Skeletal muscle satellite cell (primary cell): Measurements from ENCODE around the gene SH3BP5.
A peak's percentile ranks its signal among the peaks of the same experiment; 100 is the strongest.

Experiments
- H3K27me3 ChIP-seq: 2 replicates; pipeline ENCODE4 v1.7.0; 2013; ENCODE audit warnings: low read length; ENCODE audit not compliant: control insufficient read depth, insufficient read depth
- H3K36me3 ChIP-seq: 2 replicates; pipeline ENCODE4 v1.7.0; 2013; ENCODE audit warnings: mild to moderate bottlenecking, control low read depth, low read length; ENCODE audit not compliant: insufficient read depth
- H3K4me1 ChIP-seq: 2 replicates; pipeline ENCODE4 v1.7.0; 2013; ENCODE audit warnings: low read length; ENCODE audit not compliant: control insufficient read depth, insufficient read depth
- H3K4me2 ChIP-seq: 2 replicates; pipeline ENCODE4 v1.7.0; 2013; ENCODE audit warnings: mild to moderate bottlenecking, low read length
- H3K4me3 ChIP-seq: 2 replicates; pipeline ENCODE4 v1.7.0; 2013; ENCODE audit warnings: low read length
- H3K9ac ChIP-seq: 2 replicates; pipeline ENCODE4 v1.7.0; 2013; ENCODE audit warnings: mild to moderate bottlenecking, low read depth, low read length, moderate library complexity
- H3K9me3 ChIP-seq: replicated peaks from 2 replicates; pipeline ENCODE4 v1.7.0; 2013; ENCODE audit warnings: mild to moderate bottlenecking, control low read depth, low read length

SH3BP5 gene

DNA sequence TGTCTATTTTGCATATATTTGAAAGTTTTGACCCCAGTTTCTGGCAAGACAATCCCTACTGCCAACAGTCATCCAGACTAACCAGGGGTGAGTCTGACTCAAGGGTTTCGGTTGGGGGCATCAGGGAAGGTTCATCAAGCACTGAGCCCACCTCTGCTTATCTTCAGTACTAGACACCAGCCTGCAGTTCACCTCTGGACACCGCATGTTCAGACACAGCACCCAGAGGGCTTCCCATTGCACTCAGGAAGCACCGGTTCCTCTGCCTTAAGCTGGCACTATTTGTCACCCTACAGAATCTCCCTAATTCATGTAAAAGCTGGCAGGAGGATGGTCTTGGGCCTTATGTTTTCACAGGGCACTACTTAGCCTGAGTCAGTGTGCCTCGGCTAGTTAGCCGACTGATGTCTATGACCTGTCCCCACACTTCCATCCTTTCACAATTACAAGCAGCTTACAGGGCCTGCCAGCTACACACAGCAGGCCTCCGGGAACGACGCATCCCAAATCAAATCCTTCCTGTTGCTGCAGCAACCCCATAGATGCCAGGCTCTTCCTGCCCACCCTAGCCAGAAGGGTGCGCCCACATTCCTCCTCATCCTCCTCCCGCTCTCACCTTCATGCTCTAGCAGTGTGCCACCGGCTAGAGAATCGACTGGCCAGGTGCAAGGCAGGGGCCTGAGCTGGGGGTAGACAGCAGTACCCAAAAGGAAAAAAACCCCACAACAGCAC, 52.5 kb downstream of the SH3BP5 start:
- H3K4me2 ChIP-seq, result no peak overlapping the region
- no peaks in the 10 kb centered on the region for H3K36me3 ChIP-seq
- no peaks in the 10 kb centered on the region for H3K27me3 ChIP-seq
- H3K4me3 ChIP-seq, result no peak overlapping the region
- no peaks in the 10 kb centered on the region for H3K9me3 ChIP-seq
- H3K9ac ChIP-seq, result no peak overlapping the region
- H3K4me1 ChIP-seq, result no peaks in the 10 kb centered on the region

DNA sequence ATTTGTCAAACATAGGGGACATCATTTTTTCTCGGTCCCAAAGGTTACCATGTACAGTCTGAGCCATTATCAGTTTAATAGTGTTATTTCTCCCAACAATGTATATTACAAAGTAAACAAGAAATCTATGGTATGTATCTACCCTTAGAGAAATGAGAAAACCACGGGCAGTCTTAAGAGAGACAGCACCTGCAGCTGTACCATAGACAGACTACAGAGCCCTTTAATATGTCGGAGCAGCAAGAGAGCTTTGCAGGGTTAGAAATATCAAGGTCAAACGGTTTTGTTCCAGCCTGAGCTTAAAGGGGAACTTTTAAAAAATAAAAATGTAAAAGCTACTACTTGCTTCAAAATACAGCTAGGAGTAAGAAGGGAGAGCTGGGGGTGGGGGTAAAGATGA, 53.2 kb downstream of the SH3BP5 start:
- Histone ChIP-seq H3K4me3 (no peak overlapping the region), H3K4me2 (no peak overlapping the region), H3K9ac (no peak overlapping the region), H3K4me1 (no peaks in the 10 kb centered on the region), H3K36me3 (no peaks in the 10 kb centered on the region), H3K9me3 (no peaks in the 10 kb centered on the region), H3K27me3 (no peaks in the 10 kb centered on the region)

DNA sequence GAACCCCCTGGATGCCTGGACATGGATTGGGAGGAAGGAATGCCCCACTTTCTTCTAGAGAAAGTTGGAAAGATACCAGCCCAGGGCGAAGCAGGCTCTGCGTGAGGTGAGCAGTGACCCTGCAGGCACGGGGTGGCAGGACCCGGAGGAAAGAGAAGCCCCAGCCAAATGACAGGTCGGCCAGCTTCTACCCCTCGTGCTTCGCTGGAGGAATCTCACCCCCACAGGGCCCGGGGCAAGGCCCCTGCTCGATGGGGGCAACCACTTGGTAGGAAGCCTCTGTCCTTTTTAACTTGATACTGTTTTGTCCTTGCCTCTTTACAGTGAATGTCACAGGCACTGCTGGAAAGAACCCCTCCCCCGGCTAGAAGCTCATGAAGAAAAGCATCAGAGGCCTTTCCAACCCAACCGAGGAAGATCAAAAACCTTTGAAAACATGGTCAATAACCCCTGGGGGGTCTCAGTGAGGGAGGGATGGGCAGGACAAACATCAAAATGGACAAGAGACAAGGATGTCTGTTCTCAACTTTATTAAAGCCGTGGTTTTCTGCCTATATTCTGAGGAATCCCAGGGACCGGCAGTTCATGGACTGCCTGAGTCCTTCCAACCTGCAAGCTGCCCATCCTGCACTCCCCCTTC, 54.4 kb downstream of the SH3BP5 start:
- Histone ChIP-seq H3K4me2 (no peak overlapping the region), H3K27me3 (no peaks in the 10 kb centered on the region), H3K4me3 (no peak overlapping the region), H3K36me3 (no peaks in the 10 kb centered on the region), H3K4me1 (no peaks in the 10 kb centered on the region), H3K9ac (no peak overlapping the region), H3K9me3 (no peaks in the 10 kb centered on the region)

DNA sequence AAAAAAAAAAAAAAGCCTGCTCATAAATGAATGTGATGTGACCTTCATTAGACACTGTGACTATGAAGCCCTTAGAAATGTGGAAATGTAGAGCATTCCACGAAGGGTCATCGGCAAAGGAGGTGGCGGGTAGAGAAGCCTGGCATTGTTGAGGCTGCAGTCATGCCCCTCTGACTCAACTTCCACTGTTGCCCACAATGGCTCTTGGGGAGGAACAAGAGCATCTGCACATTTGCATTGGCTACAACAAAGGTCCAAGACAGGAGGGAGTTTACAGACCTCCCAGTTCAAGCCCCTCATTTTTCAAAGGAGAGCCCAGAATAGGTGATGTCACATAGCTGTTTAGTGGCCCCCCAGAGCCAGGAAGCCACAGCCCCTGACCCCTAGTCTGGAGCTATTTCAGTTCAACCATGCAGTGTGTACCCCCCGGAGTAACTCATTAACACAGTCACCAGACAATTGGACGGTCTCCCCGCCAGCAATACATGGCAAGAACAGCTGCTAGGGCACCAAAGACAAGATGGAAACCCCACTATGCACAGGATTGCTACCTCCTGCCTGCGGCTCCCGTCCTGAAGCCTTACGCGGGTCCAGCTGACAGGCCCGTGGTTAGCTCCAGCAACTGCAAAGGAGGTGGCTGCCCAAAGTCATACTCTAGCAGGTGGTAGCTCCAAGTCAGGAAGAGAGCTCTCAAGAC, 56.2 kb downstream of the SH3BP5 start:
- H3K4me2 ChIP-seq, result no peak overlapping the region
- H3K9ac ChIP-seq, result no peak overlapping the region
- H3K9me3 ChIP-seq, result no peaks in the 10 kb centered on the region
- H3K4me1 ChIP-seq, result no peaks in the 10 kb centered on the region
- H3K36me3 ChIP-seq, result no peaks in the 10 kb centered on the region
- H3K4me3 ChIP-seq, result no peak overlapping the region
- no peaks in the 10 kb centered on the region for H3K27me3 ChIP-seq

DNA sequence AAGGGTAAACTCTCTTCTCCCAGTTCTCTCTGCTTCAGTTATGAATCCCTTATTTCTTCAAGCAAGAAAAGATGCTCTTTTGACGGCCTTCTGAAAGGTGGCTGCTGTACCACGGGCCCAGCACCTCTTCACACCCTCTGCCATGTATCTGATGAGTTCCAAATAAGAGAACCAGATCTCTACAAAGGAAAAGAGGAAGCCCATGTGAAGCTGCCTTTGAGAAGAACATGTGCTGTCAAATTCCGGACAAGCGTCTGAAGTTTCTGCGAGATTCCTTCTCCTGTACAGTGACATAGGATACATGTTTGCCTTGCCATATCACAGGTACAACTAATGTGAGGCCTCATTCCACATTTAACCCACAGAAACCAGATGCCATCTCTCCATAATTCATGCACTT, 59.2 kb downstream of the SH3BP5 start:
- Histone ChIP-seq H3K36me3 (no peaks in the 10 kb centered on the region), H3K4me2 (no peak overlapping the region), H3K9me3 (no peaks in the 10 kb centered on the region), H3K4me1 (peaks cover 16% of the 10 kb centered on the region), H3K9ac (no peak overlapping the region), H3K4me3 (no peak overlapping the region), H3K27me3 (no peaks in the 10 kb centered on the region)

DNA sequence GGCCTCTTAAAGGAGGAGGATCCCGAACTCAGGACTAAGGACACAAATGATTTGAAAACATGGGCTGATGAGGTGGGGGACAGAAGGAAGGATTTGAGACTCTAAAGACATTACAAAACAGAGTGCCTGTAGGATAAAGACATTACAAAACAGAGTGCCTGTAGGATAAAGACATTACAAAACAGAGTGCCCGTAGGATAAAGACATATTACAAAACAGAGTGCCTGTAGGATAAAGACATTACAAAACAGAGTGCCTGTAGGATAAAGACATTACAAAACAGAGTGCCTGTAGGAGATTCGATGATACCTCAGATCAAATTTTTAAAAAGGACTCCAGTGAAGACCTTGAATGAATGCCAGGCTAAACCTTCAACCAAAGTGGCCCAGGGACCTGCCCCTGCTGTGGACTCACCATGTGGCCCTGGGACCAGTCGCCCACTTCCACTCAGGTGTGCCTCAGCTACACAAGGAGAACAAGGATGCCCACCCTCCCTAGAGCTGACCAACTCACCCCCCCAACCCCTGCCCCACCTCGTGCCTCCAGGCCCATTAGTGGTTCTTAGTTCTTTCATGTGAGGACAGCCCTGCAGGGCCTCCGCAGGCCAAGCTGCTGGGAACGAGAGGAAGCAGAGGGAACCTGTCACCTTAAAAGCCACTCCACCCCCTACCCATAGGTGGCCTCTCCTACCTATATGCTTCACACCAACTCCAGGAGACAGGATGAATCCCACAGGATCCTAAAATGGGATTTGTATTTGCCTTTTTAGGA, 59.8 kb downstream of the SH3BP5 start:
- no peak overlapping the region for H3K9ac ChIP-seq
- H3K4me3 ChIP-seq, result no peak overlapping the region
- H3K27me3 ChIP-seq, result no peaks in the 10 kb centered on the region
- no peak overlapping the region for H3K4me2 ChIP-seq
- H3K36me3 ChIP-seq, result no peaks in the 10 kb centered on the region
- H3K4me1 ChIP-seq, result peaks cover 16% of the 10 kb centered on the region
- no peaks in the 10 kb centered on the region for H3K9me3 ChIP-seq

DNA sequence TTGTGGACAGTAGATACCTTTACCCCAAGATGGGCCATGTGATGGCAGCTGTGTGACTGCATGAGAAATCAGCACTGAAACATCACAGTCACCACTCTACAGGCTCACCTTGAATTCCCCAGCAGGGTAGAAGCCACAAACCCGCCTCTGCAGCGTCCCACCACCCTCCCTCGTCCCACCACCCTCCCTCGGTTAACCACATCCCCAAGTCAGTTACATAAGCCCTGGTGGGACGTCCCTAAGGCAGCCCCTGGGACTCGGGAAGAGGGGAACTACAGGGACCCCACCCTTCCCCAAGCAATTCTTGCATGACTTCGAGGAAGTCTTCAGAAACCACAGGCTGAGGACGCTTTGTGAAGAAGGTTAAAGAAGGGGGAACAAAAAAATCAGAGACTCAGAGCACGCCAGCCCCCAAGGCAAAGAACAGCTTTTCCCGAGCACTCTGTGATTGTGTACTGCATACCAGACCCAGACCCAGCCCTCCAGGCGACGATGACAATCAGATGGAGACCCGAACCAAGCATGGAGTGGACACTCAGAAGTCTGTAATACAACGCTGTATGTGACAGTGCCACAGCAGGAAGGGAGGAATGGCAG, 60.5 kb downstream of the SH3BP5 start:
- Histone ChIP-seq H3K4me2 (no peak overlapping the region), H3K36me3 (no peaks in the 10 kb centered on the region), H3K27me3 (no peaks in the 10 kb centered on the region), H3K9ac (no peak overlapping the region), H3K9me3 (no peaks in the 10 kb centered on the region), H3K4me3 (no peak overlapping the region), H3K4me1 (peaks cover 16% of the 10 kb centered on the region)

DNA sequence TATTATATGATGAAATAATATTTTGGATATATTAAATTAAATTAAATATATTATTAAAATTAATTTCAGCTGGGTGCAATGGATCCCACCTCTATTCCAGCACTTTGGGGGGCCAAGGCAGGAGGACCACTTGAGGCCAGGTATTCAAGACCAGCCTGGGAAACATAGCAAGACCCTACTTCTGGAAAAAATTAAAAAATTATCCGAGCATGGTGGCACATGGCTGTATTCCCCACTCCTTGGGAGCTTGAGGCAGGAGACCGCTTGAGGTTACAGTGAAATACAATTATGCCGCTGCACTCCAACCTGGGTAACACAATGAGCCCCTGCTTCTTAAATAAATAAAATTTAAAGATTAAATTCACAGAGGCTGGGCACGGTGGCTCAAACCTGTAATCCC, 61.4 kb downstream of the SH3BP5 start:
- no peaks in the 10 kb centered on the region for H3K27me3 ChIP-seq
- H3K4me1 ChIP-seq, result peaks cover 16% of the 10 kb centered on the region
- H3K9me3 ChIP-seq, result no peaks in the 10 kb centered on the region
- H3K4me2 ChIP-seq, result no peak overlapping the region
- no peaks in the 10 kb centered on the region for H3K36me3 ChIP-seq
- H3K4me3 ChIP-seq, result no peak overlapping the region
- no peak overlapping the region for H3K9ac ChIP-seq

DNA sequence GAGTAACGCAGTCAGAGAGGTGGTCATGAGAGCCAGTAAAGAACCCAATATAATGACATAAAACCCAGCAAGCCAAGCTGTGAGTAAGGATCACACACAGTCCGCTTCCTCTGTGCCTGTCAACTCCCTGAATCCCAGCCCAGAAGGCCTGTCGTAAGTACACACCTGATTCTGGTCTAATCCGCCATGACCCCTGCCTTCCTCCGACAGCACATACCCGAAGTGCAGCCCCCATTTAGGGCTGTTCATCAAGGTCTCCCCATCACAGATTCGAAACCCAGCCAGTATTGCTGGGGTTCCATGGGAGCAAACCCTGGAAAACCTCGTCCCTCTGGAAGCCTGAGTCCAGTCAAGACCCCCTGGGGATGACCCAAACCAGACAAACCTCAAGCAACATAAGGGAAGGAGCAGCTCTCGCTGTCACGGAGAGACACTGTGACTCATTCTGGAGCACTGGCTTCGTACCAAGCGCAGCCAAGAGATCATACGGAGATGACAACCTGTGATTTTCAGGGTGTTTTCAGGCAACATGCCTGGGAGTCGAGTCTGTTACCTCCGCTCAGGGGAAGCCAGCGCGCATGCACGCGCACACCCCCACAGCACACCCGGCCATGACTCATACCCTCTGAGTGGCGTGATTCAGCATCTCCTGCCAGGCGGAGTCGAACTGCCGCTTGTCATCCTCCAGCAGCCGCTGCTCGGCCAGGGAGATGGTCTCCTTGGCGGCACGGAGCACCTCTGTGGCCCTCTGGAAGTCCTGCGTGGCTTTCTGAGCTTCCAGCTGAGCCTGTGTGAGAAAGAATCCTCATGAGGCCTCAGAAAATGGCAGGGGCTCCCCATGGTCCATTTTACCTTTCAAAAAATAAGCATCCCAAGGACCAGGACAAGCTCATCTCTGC, 63.0 kb downstream of the SH3BP5 start:
- H3K4me1 ChIP-seq, result peaks cover 16% of the 10 kb centered on the region
- H3K9me3 ChIP-seq, result no peaks in the 10 kb centered on the region
- no peaks in the 10 kb centered on the region for H3K36me3 ChIP-seq
- H3K4me2 ChIP-seq, result peak overlapping the region; percentile 66
- H3K4me3 ChIP-seq, result no peak overlapping the region
- no peaks in the 10 kb centered on the region for H3K27me3 ChIP-seq
- H3K9ac ChIP-seq, result peak overlapping the region; percentile 37

DNA sequence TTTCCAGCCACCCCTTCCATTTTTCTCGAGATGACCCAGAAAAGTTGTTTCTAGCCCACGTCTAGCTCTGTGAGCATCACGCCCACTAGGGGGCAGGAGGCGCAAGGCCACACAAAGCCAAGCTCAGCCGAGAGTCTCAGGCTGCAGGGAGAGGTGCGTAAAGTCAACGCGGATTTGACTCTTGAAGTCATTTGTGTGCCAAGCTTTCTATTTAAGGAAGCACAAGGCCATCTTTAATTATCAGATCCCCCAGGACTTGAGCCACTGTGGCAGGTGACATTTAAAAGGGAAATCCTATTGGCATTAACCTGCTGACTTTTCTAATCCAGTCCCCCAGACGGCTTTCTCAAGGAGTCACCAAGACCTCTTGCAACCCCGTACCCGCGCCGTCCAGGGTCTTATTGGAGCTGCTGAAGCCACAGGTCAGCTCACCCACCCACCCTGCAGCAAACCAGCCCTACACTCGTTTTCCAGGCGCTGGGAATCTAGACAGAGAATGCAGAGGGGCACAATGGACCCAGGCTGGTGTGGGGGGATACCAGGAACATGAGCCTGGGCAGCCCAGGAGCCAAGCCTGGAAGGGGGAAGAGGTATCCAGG, 64.3 kb downstream of the SH3BP5 start:
- no peaks in the 10 kb centered on the region for H3K36me3 ChIP-seq
- peaks cover 16% of the 10 kb centered on the region for H3K4me1 ChIP-seq

More for the DNA sequence above, 64.3 kb downstream of the SH3BP5 start:
- Histone ChIP-seq H3K4me2 (no peak overlapping the region), H3K27me3 (no peaks in the 10 kb centered on the region), H3K4me3 (no peak overlapping the region), H3K9me3 (no peaks in the 10 kb centered on the region), H3K9ac (no peak overlapping the region)
